ENCODE measurements around the gene PDZRN4.
"Not testable (repeated sequence)": the region's sequence is repeated elsewhere in the genome, so short reads cannot be mapped to it uniquely, and the experiment has no call there.

PDZRN4 gene

DNA sequence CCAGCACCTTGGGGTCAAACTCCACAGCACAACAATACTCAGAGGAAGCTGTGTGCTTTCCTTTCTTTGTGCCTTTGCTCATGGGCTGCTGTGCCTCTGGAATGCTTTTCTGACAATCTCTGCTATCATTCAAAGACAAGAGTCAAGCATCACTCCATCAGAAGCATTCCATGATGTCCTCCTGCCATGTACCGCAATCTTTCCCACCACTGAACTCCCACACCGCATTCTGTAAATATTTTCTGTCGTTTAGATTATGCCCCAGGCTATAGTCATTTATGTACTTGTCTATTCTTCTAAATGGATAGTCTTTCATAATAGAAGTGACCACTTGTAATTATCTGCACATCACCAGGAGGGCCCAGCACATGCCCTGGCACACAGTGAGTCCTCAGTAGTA lies 327.8 kb downstream of the PDZRN4 start:
- DNase-seq, result no peak

DNA sequence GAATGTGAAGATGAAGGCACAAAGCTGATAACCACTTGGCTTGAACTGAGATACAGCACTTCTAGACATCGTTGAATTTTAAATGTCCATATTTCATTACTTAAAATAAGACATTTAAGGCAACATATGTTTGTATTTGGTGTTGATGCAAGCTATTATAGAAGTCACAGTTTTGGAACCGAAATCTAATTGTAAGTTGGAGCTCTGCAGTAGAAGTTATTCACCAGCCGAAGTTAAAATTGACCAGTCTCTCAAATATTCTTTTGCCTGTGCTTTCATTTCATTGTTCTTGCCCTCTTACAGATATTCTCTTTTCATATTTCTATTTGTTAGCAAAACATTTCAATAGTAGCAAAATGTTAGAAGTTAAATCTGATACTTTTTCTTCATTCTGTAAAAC lies 332.7 kb downstream of the PDZRN4 start:
- DNase-seq, result no peak

DNA sequence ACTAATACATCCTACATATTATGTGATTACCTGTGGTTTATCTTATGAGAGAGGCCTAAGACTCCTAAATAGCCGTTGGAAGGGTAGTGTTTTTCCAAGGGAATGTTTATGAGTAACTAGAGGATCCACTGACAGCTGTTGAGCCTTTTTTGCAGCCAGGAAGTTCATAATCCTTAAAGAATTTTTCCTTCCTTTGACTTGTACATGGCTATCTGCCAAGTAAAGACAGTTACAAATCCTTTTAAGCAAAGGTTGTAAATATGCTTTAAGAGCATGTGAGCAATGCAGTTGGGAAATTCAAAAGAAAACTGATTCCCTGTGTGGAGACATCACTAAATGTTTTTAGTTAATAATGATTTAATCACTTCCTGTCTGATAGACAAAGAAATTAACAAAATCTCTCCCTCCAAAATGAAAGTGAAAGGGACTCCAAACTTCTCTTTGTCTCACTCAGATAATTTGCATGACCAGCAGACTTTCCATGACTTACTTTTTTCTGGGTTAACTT lies 333.8 kb downstream of the PDZRN4 start:
- DNase-seq, result peak; percentile 98

DNA sequence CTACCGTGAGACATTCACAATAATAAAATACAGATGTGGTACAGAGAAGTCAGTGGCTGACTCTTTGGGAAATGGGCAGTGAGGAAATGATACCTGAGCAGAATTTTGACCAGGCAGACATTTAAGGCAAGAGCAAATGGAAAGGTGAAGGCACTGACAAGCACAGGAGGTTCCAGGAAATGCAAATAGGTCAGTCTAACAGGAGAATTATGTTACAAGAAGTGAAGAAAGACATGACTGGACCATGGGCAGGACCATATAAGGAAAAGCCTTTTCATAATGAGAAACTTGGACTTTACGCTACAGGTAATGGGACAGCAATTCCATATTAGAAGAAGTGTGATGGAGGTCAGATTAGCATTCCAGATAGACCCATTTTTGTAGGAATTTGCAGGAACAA lies 338.9 kb downstream of the PDZRN4 start:
- no peak for DNase-seq

DNA sequence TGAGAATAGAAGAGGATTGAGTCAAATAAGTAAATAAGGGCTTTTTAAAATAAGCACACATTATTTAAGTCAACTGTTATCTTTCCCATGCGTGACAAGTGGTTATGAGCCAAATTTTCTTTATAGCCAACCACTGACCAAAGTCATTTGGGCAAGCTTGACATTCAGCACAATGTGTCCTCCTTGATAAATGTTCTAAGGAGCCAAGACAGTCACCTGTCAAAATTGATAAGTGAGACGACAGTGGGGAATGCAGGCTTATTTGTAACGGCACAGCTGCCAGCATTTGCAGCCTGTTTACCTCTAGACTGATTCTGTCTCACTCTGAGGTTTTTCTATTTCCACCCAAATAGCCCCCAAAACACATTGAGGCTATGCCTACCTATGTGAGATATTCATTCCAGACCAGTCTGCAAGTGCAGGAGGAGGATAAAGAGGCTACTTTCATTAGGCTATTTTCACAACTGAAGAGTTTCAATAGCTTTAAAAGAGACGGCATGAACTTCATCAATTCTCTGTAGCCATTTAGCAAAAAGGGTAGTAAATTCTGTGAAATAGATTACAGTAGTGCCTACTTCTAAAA lies 339.5 kb downstream of the PDZRN4 start:
- no peak for DNase-seq

DNA sequence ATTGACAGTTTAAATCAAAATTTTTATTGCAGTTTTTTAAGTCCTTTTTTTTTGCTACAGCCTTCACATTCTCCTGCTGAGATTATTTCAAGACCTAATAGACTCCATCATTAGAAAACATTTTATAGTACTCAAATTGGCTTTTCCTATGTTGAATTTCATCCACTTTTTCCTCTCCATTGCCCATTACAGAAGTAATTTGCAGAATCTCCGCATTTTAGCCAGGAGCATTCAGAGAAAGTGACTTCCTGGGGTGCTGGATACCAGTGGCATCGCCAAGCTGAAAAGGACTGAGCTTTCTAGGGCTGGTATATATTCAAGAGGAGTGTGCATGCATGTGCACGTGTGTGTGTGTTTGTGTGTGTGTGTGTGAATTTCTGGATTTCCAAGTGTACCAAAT lies 340.8 kb downstream of the PDZRN4 start:
- DNase-seq, result no peak

DNA sequence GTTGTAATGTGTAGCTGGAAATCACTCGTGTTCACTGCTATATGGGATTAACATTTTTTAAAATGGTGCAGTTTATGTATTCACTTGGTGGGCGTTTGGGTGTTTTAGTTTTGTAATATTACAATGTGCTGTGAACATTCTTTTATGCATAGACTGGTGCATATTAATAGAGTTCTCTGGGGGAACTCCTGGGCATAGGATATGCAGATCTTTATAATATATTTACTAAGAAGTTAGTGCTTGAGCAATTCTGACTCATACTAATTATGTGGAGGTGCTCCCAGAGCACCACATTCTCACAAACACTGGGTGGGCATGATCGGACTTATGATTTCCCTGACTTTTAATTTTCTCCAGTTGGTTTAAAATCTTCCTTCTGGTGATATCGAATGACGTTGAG lies 342.3 kb downstream of the PDZRN4 start:
- DNase-seq, result no peak

DNA sequence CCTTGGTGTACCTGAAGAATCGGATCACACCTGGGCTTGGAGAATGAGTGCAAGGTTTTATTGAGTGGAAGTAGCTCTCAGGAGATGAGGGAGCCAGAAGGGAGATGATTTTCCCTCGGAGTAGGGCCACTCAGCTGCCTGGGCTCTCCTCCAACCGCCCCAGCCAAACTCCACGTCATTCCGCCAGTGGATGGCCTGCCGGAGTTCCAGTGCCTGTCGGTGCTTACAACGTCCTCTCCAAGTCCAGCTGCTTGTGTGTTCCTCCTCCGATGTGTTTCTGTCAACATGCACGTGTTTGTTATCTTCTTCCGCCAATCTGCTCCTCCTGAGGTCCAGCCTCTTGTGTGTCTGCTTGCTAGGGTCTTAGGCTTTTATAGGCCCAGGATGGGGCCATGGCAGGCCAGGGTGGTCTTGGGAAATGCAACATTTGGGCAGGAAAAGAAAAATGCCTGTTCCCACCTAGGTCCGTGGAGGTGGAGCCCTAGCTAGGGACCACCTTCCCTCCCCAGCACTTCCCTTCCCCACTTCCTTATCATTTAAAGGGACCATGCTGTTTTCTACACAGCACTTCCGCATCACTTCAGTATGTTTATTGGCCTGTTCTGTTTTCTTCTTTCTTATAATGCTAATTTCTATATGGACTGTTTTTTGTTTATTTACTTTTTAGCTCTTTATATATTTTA lies 343.2 kb downstream of the PDZRN4 start:
- DNase-seq, result no peak

DNA sequence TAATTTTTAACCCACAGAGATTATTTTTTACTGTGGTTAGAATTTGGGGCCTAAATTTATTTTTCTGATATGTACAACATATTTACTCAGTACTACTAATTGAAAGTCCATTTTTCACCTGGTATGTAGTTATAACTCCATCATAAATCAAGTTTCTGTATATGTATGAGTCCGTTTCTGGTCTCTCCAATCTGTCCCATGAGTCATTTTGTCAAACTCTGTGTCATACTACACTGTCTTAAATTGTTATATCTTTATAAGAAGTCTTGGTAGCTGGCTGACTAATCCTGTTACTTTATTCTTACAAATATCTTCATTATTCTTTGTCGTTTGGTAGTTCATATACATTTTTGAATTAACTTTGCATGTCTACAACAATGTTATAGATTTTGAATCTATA lies 344.0 kb downstream of the PDZRN4 start:
- DNase-seq, result no peak

DNA sequence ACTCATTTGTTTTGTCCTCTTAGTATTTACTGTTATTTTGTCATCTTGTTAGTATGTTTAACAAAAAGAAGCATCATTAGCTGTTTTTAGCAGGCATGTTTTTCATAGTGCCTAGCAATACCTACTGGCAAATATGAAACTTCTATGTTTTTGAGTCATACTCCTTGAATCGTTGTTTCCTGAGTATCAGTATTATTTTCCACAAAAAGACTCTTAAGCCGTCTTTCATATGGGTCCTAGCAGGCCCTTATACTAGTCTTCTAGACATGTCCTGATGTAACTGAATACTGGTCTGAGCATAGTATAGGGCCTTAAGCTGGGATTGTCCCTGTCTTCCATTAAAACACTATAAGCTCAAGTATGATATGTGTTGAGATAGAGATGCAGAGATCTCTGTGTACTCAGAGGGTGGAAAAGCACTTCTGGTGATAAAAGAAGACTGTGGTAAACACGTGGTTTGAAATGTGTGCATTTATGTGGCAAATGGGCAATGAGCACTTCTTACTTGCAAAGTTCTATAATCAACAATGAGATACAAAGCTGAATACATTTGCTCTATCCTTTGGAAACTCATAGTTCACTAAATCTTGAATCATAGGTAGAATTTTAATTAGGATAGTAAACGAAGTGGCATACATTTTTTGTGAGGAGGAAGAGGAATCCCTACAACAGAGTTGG lies 348.8 kb downstream of the PDZRN4 start:
- no peak for DNase-seq

DNA sequence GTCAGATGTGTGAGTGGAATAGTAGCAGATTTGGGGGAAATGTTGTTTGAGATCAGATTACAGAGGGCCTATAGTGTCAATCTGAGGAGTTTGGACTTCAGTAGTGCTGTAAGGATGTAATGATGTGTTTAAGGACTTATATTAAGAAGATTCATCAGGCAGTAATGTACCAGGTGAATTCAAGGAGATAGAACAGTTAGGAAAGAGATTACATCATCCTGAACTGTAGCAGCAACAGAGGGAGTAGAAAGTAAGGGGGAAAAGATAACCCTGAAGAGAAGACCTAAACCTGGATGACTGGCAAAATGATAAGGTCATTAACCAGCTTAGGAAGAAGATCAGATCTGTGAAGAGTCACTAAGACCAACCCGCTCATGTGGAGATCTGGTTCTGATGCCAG lies 349.4 kb downstream of the PDZRN4 start:
- DNase-seq, result no peak

DNA sequence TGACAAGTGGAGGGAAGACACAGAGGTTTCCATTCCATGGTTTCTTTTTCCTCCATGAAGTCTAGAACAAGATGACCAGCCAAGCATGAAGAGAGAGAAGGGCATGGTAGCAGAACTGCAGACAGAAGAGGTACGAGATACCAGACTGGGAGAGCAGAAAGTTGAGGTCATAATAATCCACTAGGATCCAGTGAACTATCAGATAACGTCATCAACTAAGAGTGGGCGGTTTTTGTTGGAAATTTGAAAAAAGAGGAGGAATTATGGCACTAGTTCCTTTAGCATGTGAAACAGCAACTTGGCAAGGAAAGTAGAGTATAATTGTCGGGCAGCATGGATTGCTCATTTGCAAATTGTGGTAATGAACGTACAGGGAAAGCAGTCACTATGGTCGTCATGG lies 357.6 kb downstream of the PDZRN4 start:
- DNase-seq, result no peak

DNA sequence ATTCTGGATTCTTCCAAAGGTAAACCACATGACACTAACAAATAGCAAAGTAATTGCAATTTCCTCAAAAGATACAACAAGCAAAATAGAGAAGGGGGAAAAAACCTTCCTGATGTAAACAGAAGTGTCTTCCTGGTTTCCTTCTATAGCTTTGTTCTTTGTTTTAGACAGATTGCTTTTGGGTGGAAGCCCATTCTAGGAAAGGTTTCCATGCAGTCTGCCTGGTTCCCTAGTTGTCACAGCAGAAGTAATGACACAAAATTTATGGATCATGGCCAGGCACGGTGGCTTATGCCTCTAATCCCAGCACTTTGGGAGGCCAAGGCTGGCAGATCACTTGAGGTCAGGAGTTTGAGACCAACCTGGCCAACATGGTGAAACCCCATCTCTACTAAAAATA lies 359.0 kb downstream of the PDZRN4 start:
- DNase-seq, result not testable (repeated sequence)

DNA sequence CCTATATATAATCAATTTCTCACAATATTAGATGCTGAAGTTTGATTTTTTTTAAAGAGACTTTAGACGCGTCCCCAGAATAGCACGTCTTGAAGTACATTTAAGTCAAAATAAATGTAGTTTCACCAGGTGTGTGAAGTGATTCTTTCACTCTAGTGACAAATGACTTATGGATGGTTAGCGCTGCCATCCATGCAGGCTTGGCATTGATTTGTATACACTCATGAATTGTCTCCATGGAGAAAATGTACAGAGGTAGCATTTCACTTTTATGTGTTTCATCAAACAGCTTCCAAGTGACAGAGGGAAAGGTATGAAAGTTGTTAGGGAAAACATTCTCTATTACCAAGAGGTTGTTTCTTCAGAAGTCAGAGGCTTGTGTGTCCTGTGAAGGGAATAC lies 360.8 kb downstream of the PDZRN4 start:
- DNase-seq, result no peak

DNA sequence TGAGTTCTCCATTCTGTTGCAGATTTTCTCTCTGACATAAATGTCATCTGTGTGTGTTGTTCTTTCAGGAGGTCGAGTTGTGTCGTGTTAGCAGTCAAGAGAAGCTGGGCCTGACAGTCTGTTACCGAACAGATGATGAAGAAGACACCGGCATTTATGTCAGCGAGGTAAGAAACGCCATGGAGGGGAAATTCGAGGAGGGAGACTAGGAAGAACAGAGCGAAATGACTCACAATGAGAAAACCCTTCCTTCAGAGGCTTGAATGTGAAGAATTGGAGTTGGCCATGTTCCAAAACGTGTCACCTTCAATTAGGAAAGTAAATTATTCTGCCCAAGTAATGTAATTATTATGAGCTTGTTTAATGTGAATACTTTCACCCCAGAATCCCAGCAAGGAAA lies 364.5 kb downstream of the PDZRN4 start:
- DNase-seq, result no peak

DNA sequence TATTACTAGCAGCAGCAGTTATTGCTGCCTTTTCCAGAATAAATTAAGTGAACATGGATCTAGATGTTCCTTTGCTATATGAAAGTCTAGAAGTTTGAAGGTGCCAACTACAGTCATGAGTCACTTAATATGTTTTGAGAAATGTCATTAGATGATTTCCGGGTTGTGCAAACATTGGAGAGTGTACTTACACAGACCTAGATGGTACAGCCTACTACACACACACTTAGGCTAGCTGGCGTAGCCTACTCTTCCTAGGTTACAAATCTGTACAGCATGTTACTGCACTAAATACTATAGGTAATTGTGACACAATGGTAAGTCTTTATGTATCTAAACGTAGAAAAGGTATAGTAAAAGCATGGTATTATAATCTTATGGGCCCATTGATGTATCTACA lies 368.1 kb downstream of the PDZRN4 start:
- DNase-seq, result no peak

DNA sequence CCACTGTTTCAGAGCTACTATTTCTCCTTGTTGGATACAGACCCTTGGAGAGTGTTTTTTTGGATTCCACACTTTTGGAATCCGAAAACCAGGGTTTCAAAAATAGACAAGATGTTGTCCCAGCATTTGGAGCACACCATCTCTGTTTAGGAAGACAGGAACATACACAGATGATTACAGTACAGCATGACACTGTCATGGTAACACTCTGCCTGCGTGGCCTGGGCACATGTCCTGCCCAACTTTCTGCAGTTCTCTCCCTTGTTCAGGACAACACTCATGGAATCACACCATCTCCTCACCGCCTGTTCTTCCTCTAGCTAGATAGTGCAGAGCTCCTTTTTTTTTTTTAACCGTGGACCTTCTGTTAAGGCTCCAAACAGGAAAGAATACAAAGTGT lies 369.2 kb downstream of the PDZRN4 start:
- DNase-seq, result no peak

DNA sequence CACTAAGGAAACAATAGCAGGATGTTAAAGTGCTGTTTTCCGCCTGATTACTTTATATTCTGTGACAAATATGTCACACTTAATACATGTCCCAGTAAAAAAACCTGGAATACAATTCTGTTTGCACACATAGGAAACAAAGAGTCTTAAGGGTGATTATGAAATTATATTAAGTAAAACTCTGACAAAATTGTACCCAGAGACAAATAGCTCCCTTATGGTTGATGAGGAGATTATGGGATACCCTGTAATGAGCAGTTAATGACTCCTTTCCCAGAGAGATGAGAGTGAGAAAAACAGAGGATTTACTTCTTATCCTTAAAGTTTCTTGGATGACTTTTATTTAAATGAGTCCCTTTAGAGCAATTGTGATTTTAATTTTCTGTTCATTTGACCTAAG lies 370.6 kb downstream of the PDZRN4 start:
- no peak for DNase-seq

DNA sequence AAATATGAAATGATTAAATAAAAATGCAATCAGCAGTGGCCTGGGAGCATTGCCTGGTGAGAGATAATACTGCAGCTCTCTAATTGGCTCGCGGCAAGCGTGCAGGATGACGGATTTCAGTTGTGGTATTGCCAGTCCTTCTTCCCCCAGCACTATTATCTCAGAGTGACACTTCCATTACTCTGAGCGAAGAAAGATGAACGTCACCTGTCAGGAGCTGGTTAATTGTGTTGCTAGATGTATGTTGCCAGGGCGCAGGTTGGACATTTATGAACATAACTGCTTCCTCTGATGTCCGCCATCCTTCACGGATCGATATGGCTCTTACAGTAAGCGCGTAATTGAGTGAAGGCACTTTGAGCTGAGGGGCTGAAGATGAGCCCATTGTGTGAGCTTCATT lies 374.9 kb downstream of the PDZRN4 start:
- DNase-seq, result no peak

DNA sequence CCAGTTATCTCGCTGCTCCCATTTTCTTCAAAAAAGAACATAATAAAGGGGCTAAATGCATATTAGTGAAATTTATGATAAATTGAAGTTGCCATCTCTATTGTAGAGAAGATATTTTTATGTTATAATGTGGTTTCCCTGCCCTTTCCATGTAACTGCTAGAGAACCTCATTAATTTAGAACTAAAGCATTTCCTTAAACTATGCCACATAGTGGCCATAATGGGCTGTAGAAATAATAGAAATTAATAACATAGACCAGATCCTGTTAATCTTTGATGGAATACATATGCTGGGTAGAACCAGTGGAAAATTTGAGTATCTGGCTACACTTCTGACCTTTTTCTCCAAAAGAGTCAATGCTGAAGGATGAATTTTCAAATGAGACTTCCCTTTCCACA lies 376.7 kb downstream of the PDZRN4 start:
- no peak for DNase-seq

DNA sequence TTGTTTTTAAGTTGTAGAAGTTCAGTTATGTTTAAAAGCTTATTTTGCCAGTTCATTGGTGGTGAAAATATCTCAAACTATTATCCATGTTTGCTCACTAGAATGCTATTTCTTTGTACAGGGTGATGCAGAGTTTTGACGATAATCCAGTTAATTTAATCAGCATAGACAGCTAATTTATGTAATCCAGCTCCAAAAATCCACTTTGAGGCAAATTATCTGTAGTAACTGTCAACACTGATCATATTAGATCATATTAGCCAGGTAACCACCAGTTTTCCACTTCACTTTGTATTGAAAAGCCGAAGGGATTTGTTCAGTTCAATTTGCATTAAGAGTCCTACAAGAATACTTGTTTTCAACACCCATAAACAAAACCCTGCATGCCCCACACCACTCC lies 378.6 kb downstream of the PDZRN4 start:
- DNase-seq, result no peak

DNA sequence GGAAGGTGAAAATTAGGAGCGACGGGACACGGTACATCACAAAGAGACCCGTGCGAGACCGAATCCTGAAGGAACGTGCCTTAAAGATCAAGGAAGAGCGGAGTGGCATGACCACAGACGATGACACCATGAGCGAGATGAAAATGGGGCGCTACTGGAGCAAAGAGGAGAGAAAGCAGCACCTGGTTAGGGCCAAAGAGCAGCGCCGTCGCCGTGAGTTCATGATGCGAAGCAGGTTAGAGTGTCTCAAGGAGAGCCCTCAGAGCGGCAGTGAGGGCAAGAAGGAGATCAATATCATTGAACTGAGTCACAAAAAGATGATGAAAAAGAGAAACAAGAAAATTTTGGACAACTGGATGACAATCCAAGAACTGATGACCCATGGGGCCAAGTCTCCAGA lies 385.3 kb downstream of the PDZRN4 start:
- DNase-seq, result no peak

DNA sequence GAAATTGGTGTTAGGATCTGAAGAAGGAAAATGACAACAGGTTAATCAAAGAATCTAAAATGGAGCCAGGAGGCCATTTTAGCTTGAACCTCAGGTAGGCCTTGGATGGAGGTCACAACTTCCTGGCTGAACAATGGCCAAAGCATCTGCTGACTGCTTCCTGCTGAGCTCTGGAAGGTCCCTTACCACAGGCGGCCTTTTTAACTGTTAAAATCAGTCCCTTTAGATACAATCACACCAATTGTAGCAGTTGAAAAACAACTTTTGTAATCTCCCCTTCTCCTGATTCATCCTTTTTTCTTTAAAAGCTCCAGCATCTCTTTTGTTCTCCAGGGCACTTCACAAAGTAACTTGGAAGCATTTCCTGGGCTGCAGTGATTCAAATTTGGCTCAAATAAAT lies 388.8 kb downstream of the PDZRN4 start:
- DNase-seq, result no peak

DNA sequence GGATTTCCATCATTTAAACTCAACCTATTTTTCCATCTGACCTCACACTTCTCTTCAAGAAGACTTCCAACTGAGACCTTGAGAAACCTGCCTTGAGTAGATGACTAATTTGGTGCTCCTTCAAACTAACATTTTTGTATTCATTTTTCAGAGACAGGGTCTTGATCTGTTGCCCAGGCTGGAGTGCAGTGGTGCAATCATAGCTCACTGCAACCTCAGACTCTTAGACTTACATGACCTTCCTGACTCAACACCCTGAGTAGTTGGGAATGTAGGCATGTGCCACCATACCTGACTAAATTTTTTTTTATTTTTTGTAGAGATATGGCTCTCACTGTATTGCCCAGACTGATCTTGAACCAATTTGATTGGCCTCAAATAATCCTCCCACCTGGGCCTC lies 389.9 kb downstream of the PDZRN4 start:
- no peak for DNase-seq

DNA sequence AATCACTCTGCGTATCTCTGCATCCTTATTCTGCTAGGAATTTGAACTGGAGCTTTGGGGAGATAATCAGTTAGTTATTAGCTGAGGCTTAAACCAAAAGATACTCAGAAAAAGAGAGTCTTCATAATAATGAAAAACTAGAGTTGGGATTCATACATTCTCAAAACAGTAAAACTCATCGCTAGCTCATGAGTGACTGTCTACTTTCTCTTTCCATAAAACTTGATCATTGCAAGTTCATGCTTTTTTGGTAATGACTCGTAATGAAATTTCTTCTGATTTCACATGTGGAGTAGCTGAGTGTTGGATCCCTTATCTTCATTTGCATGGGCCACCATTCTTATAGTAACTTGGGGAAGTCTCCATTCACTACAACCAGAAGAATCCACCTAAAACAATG lies 397.7 kb downstream of the PDZRN4 start:
- DNase-seq, result no peak
